NCI-H2196 (cell line): Measurements from ENCODE around the gene NIF3L1.
A peak's percentile ranks its signal among the peaks of the same experiment; 100 is the strongest.

Experiments
- DNase-seq: peaks from one replicate; lab custom pipeline; 2025; ENCODE audit not compliant: unreplicated experiment; lab: John Stamatoyannopoulos, UW

Gene NIF3L1

DNA sequence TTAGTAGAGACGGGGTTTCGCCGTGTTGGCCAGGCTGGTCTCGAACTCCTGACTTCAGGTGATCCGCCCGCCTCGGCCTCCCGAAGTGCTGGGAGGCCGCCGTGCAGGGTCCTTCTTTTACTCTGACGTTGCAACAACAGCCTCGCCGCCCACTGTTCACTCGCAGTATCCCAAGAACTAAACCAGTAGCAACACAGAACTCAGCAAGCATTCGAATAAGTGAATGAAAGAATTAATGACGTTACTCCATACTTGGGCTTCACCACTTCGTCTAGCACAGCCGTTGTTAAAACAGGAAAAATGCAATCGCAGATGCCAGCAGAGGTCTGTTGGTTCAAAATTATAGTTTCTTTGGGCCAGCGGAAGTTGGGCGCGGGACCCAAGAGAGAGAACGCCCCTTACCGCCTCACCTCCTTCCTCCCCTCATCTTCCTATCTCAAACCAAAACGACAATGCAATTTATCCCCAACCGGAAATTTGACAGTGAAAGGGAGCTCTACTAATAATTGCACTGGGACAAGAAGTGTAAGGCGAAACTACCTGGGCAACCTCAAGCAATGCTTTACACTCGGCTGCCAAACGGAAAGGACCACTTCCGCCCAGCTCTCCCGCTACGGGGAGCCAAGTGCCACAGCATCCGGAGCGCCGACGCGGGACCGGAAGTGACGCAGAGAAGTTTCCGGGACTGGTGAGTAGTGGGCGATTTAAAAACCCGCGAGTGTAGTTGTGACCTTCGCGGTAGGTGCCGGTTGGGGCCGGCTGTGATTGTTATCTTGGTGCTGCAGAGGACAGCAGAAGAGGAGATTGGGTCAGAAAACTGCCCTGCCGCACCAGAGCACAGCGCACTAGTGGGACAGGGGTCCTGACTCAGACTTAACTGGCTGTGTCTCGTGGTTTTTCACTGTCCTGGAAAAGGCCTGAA, at the start of gene NIF3L1, which contains the start of gene PPIL3:
Gene NIF3L1, plus strand, starts transcription at position 668 of the 922 bp plus-strand sequence. CDS start 2,573 bp downstream, outside the sequence.
Gene PPIL3, minus strand, starts transcription at position 374 of the 922 bp plus-strand sequence. CDS start 1,462 bp downstream, outside the sequence.
- DNase-seq = peak; percentile 97

GRCh38 chr2:200839513-200839912, 49.7 kb upstream of the NIF3L1 start:
- DNase-seq = no peak

DNA sequence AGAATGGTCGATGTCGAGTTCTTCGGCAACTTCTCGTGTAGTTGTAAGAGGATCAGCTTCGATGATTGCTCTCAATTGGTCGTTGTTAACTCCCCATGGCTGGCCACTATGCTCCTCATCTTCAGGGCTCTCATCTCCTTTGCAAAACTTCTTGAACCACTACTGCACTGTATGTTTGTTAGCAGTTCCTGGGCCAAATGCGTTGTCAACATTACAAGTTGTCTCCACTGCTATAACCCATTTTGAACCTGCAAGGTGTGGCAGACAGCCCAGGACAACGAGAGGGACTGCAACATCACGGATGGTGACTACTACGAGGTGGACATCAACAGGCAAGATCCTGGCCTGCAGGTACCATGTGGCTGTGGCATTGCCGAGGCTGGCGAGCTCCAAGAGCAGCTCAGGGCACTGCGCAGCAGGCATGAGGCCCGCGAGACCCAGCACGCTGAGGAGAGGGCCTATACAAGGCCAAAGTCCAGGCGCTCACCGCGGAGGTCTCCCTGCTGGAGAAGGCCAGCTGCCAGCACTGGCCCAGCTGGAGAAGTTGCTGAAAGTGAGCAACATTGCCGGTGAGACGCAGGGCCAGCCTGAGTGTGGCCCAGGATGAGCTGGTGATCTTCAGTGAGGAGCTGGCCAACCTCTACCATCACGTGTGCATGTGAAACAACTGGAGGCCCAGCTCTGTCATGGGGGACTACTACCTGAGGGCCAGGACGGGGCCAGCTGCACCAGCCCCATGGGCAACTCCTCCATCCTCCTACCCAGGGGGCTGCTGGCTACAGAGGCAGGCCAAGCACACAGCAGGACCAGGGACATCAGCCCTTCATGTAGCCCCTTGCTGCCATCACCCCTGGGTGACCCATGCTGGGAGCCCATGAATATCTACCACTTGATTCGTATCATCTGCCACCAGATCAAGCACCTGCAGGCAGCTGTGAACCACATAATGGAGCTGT, 44.9 kb upstream of the NIF3L1 start:
- no peak for DNase-seq

DNA sequence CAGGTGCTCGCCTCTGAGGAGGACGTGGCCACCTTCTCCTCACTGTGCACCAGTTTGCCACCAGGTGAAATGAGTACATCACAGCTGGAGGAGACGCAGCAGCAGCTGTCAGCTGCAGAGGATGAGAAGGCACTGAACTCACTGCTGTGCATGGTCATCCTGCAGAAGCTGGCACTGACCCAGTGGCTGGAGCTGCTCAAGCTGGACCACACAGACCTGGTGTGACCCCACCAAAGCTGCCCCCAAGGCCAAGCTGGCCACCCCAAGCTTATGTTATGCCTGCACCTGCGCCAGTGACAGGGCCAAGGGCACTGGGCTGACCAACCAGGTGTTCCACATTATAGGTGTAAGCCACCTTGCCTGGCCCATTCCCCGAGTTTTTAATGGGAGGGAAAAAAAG, 44.0 kb upstream of the NIF3L1 start:
- DNase-seq = no peak

- no peak for DNase-seq
Measured at GRCh38 chr2:200845669-200846325, 43.4 kb upstream of the NIF3L1 start.

- no peak for DNase-seq
Measured at GRCh38 chr2:200847269-200847668, 41.9 kb upstream of the NIF3L1 start.

GRCh38 chr2:200847939-200848338, 41.2 kb upstream of the NIF3L1 start:
- no peak for DNase-seq

DNA sequence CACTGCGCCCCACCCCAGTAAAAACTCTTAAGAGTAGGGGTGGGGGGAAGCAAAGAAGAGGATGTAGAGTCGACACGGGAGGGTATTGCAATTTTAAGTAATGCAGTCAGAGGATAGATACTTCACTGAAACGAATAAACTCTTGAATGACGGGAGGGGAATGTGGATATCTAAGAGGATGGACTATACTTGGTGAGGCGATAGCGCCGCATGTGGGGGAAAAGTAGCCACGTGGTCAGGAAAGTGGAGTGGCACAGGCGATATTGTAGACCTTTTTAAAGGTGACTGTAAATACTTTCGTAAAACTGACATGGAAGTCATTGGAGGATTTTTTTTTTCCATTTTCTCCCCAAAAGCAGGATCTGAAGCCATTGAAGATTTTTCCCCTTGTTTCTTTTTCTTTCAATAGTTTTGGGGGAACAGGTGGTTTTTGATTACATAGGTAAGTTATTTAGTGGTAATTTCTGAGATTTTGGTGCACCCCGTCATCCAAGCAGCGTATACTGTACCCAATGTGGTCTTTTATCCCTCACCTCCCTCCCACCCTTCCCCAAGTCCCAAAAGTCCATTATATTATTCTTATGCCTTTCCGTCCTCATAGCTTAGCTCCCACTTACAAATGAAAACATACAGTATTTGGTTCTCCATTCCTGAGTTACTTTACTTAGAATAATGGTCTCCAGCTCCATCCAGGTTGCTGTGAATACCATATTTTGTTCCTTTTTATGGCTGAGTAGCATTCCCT, 38.5 kb upstream of the NIF3L1 start:
- no peak for DNase-seq

DNA sequence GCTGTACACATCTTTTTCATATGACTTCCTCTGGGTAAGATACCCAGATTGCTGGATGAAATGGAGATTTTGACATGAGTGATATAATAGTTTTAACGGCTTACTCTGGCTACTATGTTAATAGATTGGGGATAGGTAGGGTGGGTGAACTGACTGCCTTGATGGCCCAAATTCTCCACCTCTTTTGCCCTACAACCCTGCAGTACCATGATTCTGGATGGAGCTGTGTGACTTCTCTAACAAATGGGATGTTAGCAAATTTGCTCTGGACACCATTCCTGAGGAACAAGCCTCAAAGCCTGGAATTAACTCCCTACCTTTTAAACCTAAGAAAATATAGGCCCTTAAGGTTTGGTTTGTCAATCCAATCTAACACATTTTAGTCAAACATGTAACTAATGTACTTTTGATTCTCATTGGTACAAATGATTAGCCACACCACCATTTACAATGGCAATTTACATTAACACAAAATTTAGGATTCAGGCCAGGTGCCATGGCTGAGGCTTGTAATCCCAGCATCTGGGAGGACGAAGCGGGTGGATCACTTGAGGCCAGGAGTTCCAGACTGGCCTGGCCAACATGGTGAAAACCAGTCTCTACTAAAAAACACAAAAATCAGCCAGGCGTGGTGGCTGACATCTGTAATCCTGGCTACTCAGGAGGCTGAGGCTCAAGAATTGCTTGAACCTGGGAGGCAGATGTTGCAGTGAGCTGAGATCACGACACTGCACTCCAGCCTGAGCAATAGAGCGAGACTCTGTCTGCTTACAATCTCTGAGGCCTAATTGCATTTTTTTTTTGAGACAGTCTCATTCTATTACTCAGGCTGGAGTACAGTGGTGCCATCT, 37.5 kb upstream of the NIF3L1 start:
- DNase-seq = no peak

- no peak for DNase-seq
Measured at GRCh38 chr2:200852605-200853004, 36.6 kb upstream of the NIF3L1 start.

DNA sequence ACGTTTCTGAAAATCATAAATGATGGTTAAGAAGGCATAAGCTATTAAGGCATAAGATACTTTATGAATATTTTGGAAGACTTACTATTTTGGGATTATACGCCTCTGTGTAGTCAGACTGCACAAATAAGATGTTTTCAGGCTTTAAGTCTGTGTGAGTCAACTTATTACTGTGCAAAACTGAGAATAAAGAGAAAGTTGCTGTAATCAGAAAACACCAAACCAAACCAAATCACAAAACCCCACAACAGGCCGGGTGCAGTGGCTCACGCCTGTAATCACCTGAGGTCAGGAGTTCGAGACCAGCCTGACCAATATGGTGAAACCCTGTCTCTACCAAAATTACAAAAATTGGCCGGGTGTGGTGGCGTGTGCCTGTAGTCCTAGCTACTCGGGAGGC, 32.4 kb upstream of the NIF3L1 start:
- no peak for DNase-seq

DNA sequence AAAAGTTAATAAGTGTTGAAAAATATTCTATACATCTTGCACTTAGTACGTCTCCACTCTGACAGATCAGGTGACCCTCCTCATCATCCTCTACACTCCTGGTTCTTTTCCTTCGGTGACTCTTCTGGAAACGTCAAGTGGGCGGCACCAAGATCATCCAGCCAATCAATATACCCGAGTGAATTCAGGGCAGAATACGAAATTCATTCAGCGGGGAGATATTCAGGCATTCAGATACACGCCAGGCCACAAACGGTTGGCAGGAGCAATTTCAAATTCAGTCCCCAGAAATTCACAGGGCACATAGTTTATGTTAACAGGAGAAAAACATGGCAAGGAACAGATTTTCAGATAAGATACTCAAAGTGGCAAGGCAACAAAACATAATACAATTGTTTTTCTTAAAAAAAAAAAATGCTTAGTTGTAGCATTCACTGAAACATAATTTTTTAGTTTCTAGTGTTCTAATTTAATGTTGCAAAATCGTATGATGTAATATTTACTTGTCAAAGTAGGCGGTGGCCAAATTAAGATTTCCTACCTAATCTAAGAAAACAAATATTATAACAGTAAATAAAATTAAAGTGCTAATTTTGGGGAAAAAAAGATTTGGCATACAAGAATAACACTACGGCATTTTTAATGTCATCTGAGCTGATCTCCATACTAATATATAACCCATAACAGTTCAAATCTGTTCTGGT, 28.9 kb upstream of the NIF3L1 start:
- DNase-seq = no peak

- DNase-seq = no peak
Measured at GRCh38 chr2:200861617-200862155, 27.5 kb upstream of the NIF3L1 start.

GRCh38 chr2:200862532-200863000, 26.6 kb upstream of the NIF3L1 start:
- peak; percentile 27 for DNase-seq

GRCh38 chr2:200863782-200864175, 25.4 kb upstream of the NIF3L1 start:
- DNase-seq = no peak

GRCh38 chr2:200864176-200865034, 24.8 kb upstream of the NIF3L1 start, which contains the start of gene CLK1:
Gene CLK1 (minus strand): TSS chr2:200864658. CDS start chr2:200861862, 2,796 bp downstream.
- peak; percentile 96 for DNase-seq

- no peak for DNase-seq
Measured at GRCh38 chr2:200869014-200869413, 20.2 kb upstream of the NIF3L1 start.
